ENCODE measurements around the gene SIDT1.

DNA sequence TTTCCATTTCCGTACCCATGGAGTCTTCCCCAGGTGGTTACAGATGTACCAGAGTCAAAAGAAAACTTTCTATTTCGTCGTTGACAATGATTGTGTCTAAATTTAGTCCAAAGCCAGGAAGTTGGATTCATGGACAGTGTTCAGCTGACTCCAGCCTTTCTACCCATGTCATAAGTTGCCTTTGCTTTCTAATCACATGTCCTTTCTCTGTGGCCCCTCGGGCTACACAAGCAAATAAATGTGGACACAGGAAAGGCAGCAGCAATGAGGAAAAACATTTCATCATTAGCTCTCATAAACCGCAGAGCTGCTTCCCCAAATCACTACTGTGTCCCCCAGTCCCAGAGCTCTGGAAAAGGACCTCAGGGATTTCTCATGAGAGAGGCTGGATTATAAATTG is 82.0 kb downstream of the SIDT1 start:
- TF ChIP-seq, protein P1, sequence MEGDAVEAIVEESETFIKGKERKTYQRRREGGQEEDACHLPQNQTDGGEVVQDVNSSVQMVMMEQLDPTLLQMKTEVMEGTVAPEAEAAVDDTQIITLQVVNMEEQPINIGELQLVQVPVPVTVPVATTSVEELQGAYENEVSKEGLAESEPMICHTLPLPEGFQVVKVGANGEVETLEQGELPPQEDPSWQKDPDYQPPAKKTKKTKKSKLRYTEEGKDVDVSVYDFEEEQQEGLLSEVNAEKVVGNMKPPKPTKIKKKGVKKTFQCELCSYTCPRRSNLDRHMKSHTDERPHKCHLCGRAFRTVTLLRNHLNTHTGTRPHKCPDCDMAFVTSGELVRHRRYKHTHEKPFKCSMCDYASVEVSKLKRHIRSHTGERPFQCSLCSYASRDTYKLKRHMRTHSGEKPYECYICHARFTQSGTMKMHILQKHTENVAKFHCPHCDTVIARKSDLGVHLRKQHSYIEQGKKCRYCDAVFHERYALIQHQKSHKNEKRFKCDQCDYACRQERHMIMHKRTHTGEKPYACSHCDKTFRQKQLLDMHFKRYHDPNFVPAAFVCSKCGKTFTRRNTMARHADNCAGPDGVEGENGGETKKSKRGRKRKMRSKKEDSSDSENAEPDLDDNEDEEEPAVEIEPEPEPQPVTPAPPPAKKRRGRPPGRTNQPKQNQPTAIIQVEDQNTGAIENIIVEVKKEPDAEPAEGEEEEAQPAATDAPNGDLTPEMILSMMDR (IDR thresholded peaks at IDR 0.05; ENCODE audit: insufficient read depth, low read length, poor library complexity, severe bottlenecking), result no peak
- TF ChIP-seq EZH2phosphoT487 (conservative IDR thresholded peaks at IDR 0.05; ENCODE audit: low read length), result no peak

All from SU-DHL-6 (cell line).